SK-N-SH treated with all-trans-retinoic acid at 6 μM for 48 hours (cell line): ENCODE results near the gene TMC2.

Source experiments
- ATAC-seq: fragments of 200-7000 bp; cut with Tn5 transposase; 3 replicates; pipeline ENCODE4 v1.9.1; 2020; ENCODE audit warnings: mild to moderate bottlenecking, moderate library complexity
- ARNTL ChIP-seq: fragments of 450-650 bp; formaldehyde crosslinking; IDR thresholded peaks from 2 replicates; pipeline ENCODE4 v1.5.0; 2020; ENCODE audit warnings: low read depth, mild to moderate bottlenecking, moderate library complexity, borderline replicate concordance
- BACH2 ChIP-seq: fragments of 250-450 bp; sonication (Bioruptor Pico); IDR thresholded peaks from 2 replicates; pipeline ENCODE4 v1.9.0; 2021; ENCODE audit warnings: mild to moderate bottlenecking, borderline replicate concordance
- CREB5 ChIP-seq: fragments of 250-450 bp; sonication (Bioruptor Pico); IDR thresholded peaks from 2 replicates; pipeline ENCODE4 v1.5.1; 2020; ENCODE audit warnings: low read depth, mild to moderate bottlenecking, moderate library complexity
- CSDC2 ChIP-seq: fragments of 250-450 bp; sonication (Bioruptor Pico); IDR thresholded peaks from 2 replicates; pipeline ENCODE4 v1.5.0; 2020; ENCODE audit warnings: mild to moderate bottlenecking, moderate library complexity
- ESRRG ChIP-seq: fragments of 250-450 bp; sonication (Bioruptor Pico); IDR thresholded peaks from 2 replicates; pipeline ENCODE4 v1.6.1; 2021; ENCODE audit warnings: mild to moderate bottlenecking
- GLIS3 ChIP-seq: fragments of 250-450 bp; sonication (Bioruptor Pico); IDR thresholded peaks from 2 replicates; pipeline ENCODE4 v1.5.0; 2020; ENCODE audit warnings: mild to moderate bottlenecking, moderate library complexity
- ISL1 ChIP-seq: fragments of 250-450 bp; sonication (Bioruptor Pico); IDR thresholded peaks from 2 replicates; pipeline ENCODE4 v2.1.2; 2022; ENCODE audit warnings: mild to moderate bottlenecking, moderate library complexity
- OSR1 ChIP-seq: fragments of 250-450 bp; sonication (Bioruptor Pico); IDR thresholded peaks from 2 replicates; pipeline ENCODE4 v1.8.0; 2022; ENCODE audit warnings: moderate library complexity, mild to moderate bottlenecking, inconsistent platforms
- PATZ1 ChIP-seq: fragments of 250-450 bp; sonication (Bioruptor Pico); IDR thresholded peaks from 2 replicates; pipeline ENCODE4 v1.8.0; 2020; ENCODE audit warnings: mild to moderate bottlenecking, moderate library complexity, borderline replicate concordance
- PPARA ChIP-seq: fragments of 250-450 bp; sonication (Bioruptor Pico); IDR thresholded peaks from 2 replicates; pipeline ENCODE4 v1.5.0; 2020; ENCODE audit warnings: mild to moderate bottlenecking, borderline replicate concordance
- RARB ChIP-seq: fragments of 250-450 bp; sonication (Bioruptor Pico); IDR thresholded peaks from 2 replicates; pipeline ENCODE4 v1.8.0; 2021; ENCODE audit warnings: mild to moderate bottlenecking, moderate library complexity
- SNAI2 ChIP-seq: fragments of 250-450 bp; sonication (Bioruptor Pico); IDR thresholded peaks from 2 replicates; pipeline ENCODE4 v1.5.0; 2020; ENCODE audit warnings: mild to moderate bottlenecking, moderate library complexity
- TCF4 ChIP-seq: fragments of 250-450 bp; sonication (Bioruptor Pico); IDR thresholded peaks from 2 replicates; pipeline ENCODE4 v1.8.0; 2021; ENCODE audit warnings: mild to moderate bottlenecking, moderate library complexity, borderline replicate concordance
- TOX ChIP-seq: fragments of 250-450 bp; sonication (Bioruptor Pico); IDR thresholded peaks from 2 replicates; pipeline ENCODE4 v1.8.0; 2021; ENCODE audit warnings: mild to moderate bottlenecking, moderate library complexity, borderline replicate concordance
- ZC3H10 ChIP-seq: fragments of 250-450 bp; sonication (Bioruptor Pico); IDR thresholded peaks from 2 replicates; pipeline ENCODE4 v1.5.1; 2021; ENCODE audit warnings: mild to moderate bottlenecking, moderate library complexity
- ZFP3 ChIP-seq: fragments of 250-450 bp; sonication (Bioruptor Pico); IDR thresholded peaks from 2 replicates; pipeline ENCODE4 v1.5.0; 2020; ENCODE audit warnings: mild to moderate bottlenecking, moderate library complexity
- ZNF565 ChIP-seq: fragments of 450-650 bp; formaldehyde crosslinking; conservative IDR thresholded peaks from 2 replicates; pipeline ENCODE4 v1.5.0; 2020; ENCODE audit warnings: low read depth, mild to moderate bottlenecking, moderate library complexity
- ZNF70 ChIP-seq: fragments of 450-650 bp; formaldehyde crosslinking; IDR thresholded peaks from 2 replicates; pipeline ENCODE4 v1.5.0; 2020; ENCODE audit warnings: mild to moderate bottlenecking, moderate library complexity
- ZNF8 ChIP-seq: fragments of 450-650 bp; formaldehyde crosslinking; IDR thresholded peaks from 2 replicates; pipeline ENCODE4 v1.5.0; 2020; ENCODE audit warnings: mild to moderate bottlenecking, moderate library complexity
- TF ChIP-seq, protein P1 (sequence below): fragments of 250-450 bp; sonication (Bioruptor Pico); IDR thresholded peaks from 2 replicates; pipeline ENCODE4 v1.5.1; 2021; ENCODE audit warnings: mild to moderate bottlenecking, moderate library complexity
- TF ChIP-seq, protein P2 (sequence below): fragments of 250-450 bp; sonication (Bioruptor Pico); IDR thresholded peaks from 2 replicates; pipeline ENCODE4 v1.8.0; 2021; ENCODE audit warnings: low read depth, mild to moderate bottlenecking, moderate library complexity, borderline replicate concordance
- TF ChIP-seq, protein P3 (sequence below): fragments of 250-450 bp; sonication (Bioruptor Pico); IDR thresholded peaks from 2 replicates; pipeline ENCODE4 v1.5.0; 2020; ENCODE audit warnings: mild to moderate bottlenecking, moderate library complexity

The TMC2 gene

DNA sequence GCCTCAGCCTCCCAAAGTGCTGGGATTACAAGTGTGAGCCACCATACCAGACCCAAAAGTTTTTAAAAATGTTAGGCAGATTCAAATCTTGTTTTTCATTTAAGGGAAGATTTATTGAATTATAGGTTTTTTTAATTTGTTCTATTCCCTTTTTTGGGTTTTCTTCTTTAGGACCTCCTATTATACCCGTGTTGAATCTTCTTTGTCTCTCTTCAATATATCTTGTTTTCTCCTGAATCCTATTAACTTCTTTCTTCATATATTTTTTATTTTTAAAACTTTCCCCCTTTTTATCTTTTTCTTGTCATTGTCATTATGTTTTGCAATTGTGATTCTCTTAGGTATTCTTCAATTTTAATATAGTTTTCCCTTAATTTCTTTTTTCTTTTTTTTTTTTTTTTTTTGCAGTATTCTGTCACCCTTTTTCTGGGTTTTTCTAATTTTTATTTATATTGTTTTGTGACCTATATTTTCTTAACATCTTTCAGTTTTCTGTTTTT lies 70.2 kb downstream of the TMC2 start:
- TF ChIP-seq, protein P1, sequence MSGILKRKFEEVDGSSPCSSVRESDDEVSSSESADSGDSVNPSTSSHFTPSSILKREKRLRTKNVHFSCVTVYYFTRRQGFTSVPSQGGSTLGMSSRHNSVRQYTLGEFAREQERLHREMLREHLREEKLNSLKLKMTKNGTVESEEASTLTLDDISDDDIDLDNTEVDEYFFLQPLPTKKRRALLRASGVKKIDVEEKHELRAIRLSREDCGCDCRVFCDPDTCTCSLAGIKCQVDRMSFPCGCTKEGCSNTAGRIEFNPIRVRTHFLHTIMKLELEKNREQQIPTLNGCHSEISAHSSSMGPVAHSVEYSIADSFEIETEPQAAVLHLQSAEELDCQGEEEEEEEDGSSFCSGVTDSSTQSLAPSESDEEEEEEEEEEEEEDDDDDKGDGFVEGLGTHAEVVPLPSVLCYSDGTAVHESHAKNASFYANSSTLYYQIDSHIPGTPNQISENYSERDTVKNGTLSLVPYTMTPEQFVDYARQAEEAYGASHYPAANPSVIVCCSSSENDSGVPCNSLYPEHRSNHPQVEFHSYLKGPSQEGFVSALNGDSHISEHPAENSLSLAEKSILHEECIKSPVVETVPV (CRISPR knock-in tag) = no peak
- TF ChIP-seq ARNTL (no peak), ZNF565 (CRISPR knock-in tag) (no peak), ISL1 (CRISPR knock-in tag) (no peak), BACH2 (no peak), OSR1 (CRISPR knock-in tag) (no peak), ZC3H10 (CRISPR knock-in tag) (no peak)
- TF ChIP-seq, protein P2, sequence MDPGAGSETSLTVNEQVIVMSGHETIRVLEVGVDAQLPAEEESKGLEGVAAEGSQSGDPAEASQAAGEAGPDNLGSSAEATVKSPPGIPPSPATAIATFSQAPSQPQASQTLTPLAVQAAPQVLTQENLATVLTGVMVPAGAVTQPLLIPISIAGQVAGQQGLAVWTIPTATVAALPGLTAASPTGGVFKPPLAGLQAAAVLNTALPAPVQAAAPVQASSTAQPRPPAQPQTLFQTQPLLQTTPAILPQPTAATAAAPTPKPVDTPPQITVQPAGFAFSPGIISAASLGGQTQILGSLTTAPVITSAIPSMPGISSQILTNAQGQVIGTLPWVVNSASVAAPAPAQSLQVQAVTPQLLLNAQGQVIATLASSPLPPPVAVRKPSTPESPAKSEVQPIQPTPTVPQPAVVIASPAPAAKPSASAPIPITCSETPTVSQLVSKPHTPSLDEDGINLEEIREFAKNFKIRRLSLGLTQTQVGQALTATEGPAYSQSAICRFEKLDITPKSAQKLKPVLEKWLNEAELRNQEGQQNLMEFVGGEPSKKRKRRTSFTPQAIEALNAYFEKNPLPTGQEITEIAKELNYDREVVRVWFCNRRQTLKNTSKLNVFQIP = no peak
- ATAC-seq = no peak

GRCh38 chr20:2610326-2610725 lies 74.0 kb downstream of the TMC2 start:
- no peak for ATAC-seq
- TF ChIP-seq ZNF8 (CRISPR knock-in tag) = no peak
- TF ChIP-seq ARNTL = no peak
- TF ChIP-seq, protein P3, sequence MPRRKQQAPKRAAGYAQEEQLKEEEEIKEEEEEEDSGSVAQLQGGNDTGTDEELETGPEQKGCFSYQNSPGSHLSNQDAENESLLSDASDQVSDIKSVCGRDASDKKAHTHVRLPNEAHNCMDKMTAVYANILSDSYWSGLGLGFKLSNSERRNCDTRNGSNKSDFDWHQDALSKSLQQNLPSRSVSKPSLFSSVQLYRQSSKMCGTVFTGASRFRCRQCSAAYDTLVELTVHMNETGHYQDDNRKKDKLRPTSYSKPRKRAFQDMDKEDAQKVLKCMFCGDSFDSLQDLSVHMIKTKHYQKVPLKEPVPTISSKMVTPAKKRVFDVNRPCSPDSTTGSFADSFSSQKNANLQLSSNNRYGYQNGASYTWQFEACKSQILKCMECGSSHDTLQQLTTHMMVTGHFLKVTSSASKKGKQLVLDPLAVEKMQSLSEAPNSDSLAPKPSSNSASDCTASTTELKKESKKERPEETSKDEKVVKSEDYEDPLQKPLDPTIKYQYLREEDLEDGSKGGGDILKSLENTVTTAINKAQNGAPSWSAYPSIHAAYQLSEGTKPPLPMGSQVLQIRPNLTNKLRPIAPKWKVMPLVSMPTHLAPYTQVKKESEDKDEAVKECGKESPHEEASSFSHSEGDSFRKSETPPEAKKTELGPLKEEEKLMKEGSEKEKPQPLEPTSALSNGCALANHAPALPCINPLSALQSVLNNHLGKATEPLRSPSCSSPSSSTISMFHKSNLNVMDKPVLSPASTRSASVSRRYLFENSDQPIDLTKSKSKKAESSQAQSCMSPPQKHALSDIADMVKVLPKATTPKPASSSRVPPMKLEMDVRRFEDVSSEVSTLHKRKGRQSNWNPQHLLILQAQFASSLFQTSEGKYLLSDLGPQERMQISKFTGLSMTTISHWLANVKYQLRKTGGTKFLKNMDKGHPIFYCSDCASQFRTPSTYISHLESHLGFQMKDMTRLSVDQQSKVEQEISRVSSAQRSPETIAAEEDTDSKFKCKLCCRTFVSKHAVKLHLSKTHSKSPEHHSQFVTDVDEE (CRISPR knock-in tag) = no peak
- TF ChIP-seq, protein P1 (CRISPR knock-in tag) = no peak
- TF ChIP-seq TOX (CRISPR knock-in tag) = no peak
- no peak for TF ChIP-seq CSDC2 (CRISPR knock-in tag)
- no peak for TF ChIP-seq ZNF565 (CRISPR knock-in tag)
- no peak for TF ChIP-seq SNAI2 (CRISPR knock-in tag)

DNA sequence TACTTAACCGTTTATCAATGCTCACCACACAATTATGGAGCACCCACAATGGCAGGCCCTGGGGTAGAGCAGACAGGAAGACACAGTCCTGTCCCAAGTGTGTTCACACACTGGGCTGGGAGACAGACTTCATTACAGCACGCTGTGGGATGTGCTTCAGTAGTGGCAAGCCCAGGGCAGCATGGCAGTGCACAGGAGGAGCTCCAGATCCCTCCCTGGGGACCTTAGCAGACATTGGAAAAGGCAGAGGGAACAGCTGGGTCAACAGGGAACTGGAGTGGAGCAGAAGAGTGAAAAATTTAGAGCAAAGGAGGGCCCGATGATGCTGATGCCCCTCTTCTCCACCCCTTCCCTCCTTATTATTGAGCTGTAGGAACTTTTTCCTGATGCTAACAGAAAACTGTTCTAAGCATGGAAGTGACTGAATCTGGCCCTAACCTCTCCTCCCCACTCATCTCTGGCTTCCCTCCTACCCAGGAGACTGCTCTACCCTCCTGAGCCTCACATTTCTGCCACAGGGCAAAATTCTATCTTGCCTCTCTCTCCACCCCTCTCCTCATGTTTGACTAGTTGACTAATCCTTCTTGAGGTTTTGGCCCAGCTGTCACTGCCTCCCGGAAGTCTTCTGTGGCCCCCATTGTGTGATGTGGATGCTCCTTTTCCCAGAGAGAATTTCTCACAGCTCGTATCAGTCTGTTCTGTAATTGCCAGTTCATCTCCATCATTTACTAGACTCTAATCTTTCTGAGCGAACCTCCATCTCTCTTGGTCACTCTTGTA lies 74.8 kb downstream of the TMC2 start:
- TF ChIP-seq, protein P1 (CRISPR knock-in tag) = no peak
- TF ChIP-seq PPARA (CRISPR knock-in tag) (no peak), ZNF70 (no peak), ZFP3 (CRISPR knock-in tag) (no peak), GLIS3 (CRISPR knock-in tag) (no peak), ESRRG (CRISPR knock-in tag) (no peak), ZNF565 (CRISPR knock-in tag) (no peak), PATZ1 (CRISPR knock-in tag) (no peak), OSR1 (CRISPR knock-in tag) (no peak), CREB5 (CRISPR knock-in tag) (no peak), ARNTL (no peak), ISL1 (CRISPR knock-in tag) (no peak), TOX (CRISPR knock-in tag) (no peak), SNAI2 (CRISPR knock-in tag) (no peak), ZNF8 (CRISPR knock-in tag) (no peak), TCF4 (CRISPR knock-in tag) (no peak), RARB (CRISPR knock-in tag) (no peak)
- TF ChIP-seq, protein P2 = no peak
- ATAC-seq = no peak
